ENCODE data around the gene PFKP.

Gene PFKP

GRCh38 chr10:3074145-3074665 is 6.9 kb downstream of the PFKP start:
- peaks cover 74% of the 10 kb centered on the region for H3K4me1 Mint-ChIP-seq
- ATAC-seq (no peak), DNase-seq (ENCODE audit: low spot score in 2 of 2) (no peak)
- H3K9me3 Mint-ChIP-seq = peaks cover 3% of the 10 kb centered on the region
- H3K27ac Mint-ChIP-seq = peak overlapping the region; percentile 65
- H3K4me3 Mint-ChIP-seq = no peak overlapping the region
- peaks cover 100% of the 10 kb centered on the region for H3K36me3 Mint-ChIP-seq

DNA sequence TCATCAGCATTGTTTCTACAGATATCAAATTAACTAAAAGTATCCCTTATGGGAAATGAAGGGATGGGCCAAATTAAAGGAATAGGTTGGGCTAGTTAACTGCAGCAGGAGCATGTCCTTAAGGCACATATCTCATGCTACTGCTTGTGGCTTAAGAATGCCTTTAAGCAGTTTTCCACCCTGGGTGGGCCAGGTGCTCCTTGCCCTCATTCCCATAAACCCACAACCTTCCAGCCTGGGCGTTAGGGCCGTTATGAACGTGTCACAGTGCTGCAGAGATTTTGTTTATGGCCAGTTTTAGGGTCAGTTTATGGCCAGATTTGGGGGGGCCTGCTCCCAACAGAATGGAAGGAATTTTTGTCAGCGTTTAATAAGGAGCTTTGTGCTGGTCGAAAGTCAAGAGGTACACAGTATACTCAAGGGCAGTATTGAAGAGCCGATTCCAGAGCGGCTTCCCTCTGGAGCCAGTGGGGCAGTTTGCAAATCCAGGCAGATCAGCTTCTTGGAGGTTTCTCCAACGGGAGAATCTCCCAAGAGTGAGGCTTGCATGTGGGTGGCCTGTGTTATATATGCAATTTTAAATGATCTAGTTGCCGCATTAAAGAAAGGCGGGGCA is 7.7 kb downstream of the PFKP start:
- no peak for ATAC-seq
- Mint-ChIP-seq H3K27ac (peak overlapping the region; percentile 65), H3K4me1 (peaks cover 71% of the 10 kb centered on the region), H3K36me3 (peaks cover 100% of the 10 kb centered on the region), H3K9me3 (peaks cover 3% of the 10 kb centered on the region), H3K4me3 (no peak overlapping the region)
- DNase-seq (ENCODE audit: low spot score in 2 of 2) = no peak

DNA sequence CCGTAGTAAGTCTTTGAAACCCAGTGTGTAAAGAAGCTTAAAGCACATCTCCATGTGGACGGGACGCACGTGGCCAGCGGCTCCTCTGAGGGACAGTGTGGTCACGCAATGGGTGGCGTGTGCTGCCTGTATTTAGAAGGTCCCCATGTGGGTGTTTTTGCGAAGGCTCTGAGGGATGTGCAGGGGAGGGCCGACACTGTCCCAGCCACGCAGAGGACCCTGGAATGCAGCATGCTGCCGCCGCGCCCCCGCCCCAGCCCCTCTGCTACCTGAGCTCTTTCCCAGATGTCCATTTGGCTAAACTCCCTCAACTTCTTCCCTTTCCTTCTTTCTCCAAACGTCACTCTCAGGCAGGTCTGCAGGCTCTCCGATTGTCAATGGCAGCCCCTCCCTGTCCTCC is 8.8 kb downstream of the PFKP start:
- Mint-ChIP-seq H3K9me3 (peaks cover 3% of the 10 kb centered on the region), H3K27ac (no peak overlapping the region), H3K4me3 (no peak overlapping the region), H3K4me1 (peaks cover 70% of the 10 kb centered on the region), H3K36me3 (peaks cover 100% of the 10 kb centered on the region)
- DNase-seq (ENCODE audit: low spot score in 2 of 2) (no peak), ATAC-seq (no peak)

DNA sequence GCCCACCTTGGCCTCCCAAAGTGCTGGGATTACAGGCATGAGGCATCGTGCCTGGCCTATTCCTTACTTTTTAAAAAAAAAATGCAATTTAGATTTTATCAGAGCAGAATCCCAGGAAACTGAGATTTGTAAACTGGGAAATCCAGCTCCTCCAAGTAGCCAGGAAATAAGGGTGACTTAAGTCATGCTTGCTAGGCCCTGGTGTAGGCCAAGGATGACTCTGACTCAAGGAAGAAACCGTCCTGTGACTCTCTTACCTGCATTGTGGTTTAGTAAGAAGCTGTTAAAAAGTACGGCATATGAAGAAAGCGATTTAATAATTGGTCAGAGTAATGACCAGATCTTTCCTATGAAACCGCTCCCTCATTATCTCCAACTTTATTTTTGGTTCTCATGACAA is 10.2 kb downstream of the PFKP start:
- no peak overlapping the region for H3K27ac Mint-ChIP-seq
- DNase-seq (ENCODE audit: low spot score in 2 of 2) (no peak), ATAC-seq (no peak)
- peaks cover 100% of the 10 kb centered on the region for H3K36me3 Mint-ChIP-seq
- no peak overlapping the region for H3K4me3 Mint-ChIP-seq
- H3K9me3 Mint-ChIP-seq = no peaks in the 10 kb centered on the region
- H3K4me1 Mint-ChIP-seq = peaks cover 56% of the 10 kb centered on the region

- peaks cover 100% of the 10 kb centered on the region for H3K36me3 Mint-ChIP-seq
- H3K4me1 Mint-ChIP-seq = peaks cover 50% of the 10 kb centered on the region
- no peak overlapping the region for H3K4me3 Mint-ChIP-seq
- no peak for ATAC-seq
- H3K9me3 Mint-ChIP-seq = no peaks in the 10 kb centered on the region
- DNase-seq (ENCODE audit: low spot score in 2 of 2) = no peak
- no peak overlapping the region for H3K27ac Mint-ChIP-seq
These were observed 10.7 kb downstream of the PFKP start for GRCh38 chr10:3077940-3078630.

GRCh38 chr10:3081383-3081981 is 14.1 kb downstream of the PFKP start:
- DNase-seq (ENCODE audit: low spot score in 2 of 2) (no peak), ATAC-seq (no peak)
- H3K4me1 Mint-ChIP-seq = peaks cover 37% of the 10 kb centered on the region
- H3K4me3 Mint-ChIP-seq = no peak overlapping the region
- no peak overlapping the region for H3K27ac Mint-ChIP-seq
- H3K36me3 Mint-ChIP-seq = peaks cover 91% of the 10 kb centered on the region
- H3K9me3 Mint-ChIP-seq = no peaks in the 10 kb centered on the region

GRCh38 chr10:3082290-3082689 is 14.9 kb downstream of the PFKP start:
- Mint-ChIP-seq H3K9me3 (no peaks in the 10 kb centered on the region), H3K4me3 (no peak overlapping the region), H3K36me3 (peaks cover 91% of the 10 kb centered on the region), H3K27ac (no peak overlapping the region), H3K4me1 (peaks cover 39% of the 10 kb centered on the region)
- DNase-seq (ENCODE audit: low spot score in 2 of 2) (no peak), ATAC-seq (no peak)

- Mint-ChIP-seq H3K4me3 (no peak overlapping the region), H3K4me1 (peaks cover 38% of the 10 kb centered on the region), H3K36me3 (peaks cover 91% of the 10 kb centered on the region), H3K27ac (no peak overlapping the region), H3K9me3 (no peaks in the 10 kb centered on the region)
- no peak for ATAC-seq
- DNase-seq (ENCODE audit: low spot score in 2 of 2) = no peak
These were observed 18.6 kb downstream of the PFKP start for GRCh38 chr10:3085785-3086567.

GRCh38 chr10:3090388-3090787 is 23.0 kb downstream of the PFKP start:
- Mint-ChIP-seq H3K36me3 (peaks cover 98% of the 10 kb centered on the region), H3K27ac (no peak overlapping the region), H3K4me1 (peaks cover 73% of the 10 kb centered on the region)

GRCh38 chr10:3090914-3091787 is 23.8 kb downstream of the PFKP start:
- DNase-seq (ENCODE audit: low spot score in 2 of 2) = peak in 1 of 2 donors; percentile 77
- H3K4me3 Mint-ChIP-seq = peak overlapping the region; percentile 26
- no peaks in the 10 kb centered on the region for H3K9me3 Mint-ChIP-seq
- H3K4me1 Mint-ChIP-seq = peaks cover 75% of the 10 kb centered on the region
- peak overlapping the region; percentile 74 for H3K27ac Mint-ChIP-seq
- peaks cover 100% of the 10 kb centered on the region for H3K36me3 Mint-ChIP-seq
- ATAC-seq = peak; percentile 73

More at GRCh38 chr10:3090388-3090787, 23.0 kb downstream of the PFKP start:
- H3K4me3 Mint-ChIP-seq = no peak overlapping the region
- ATAC-seq (no peak), DNase-seq (ENCODE audit: low spot score in 2 of 2) (no peak)
- no peaks in the 10 kb centered on the region for H3K9me3 Mint-ChIP-seq

- peaks cover 92% of the 10 kb centered on the region for H3K36me3 Mint-ChIP-seq
- H3K4me3 Mint-ChIP-seq = peak overlapping the region; percentile 26
- H3K27ac Mint-ChIP-seq = peak overlapping the region; percentile 74
- H3K4me1 Mint-ChIP-seq = peaks cover 68% of the 10 kb centered on the region
- DNase-seq (ENCODE audit: low spot score in 2 of 2) (no peak), ATAC-seq (no peak)
- H3K9me3 Mint-ChIP-seq = no peaks in the 10 kb centered on the region
These were observed 24.6 kb downstream of the PFKP start for GRCh38 chr10:3091921-3092320.

GRCh38 chr10:3093996-3094395 is 26.6 kb downstream of the PFKP start:
- peaks cover 92% of the 10 kb centered on the region for H3K36me3 Mint-ChIP-seq
- no peak for DNase-seq (ENCODE audit: low spot score in 2 of 2)
- no peak for ATAC-seq
- H3K9me3 Mint-ChIP-seq = no peaks in the 10 kb centered on the region
- H3K4me3 Mint-ChIP-seq = peak overlapping the region; percentile 59
- H3K4me1 Mint-ChIP-seq = peaks cover 67% of the 10 kb centered on the region
- peak overlapping the region; percentile 97 for H3K27ac Mint-ChIP-seq

- H3K9me3 Mint-ChIP-seq = no peaks in the 10 kb centered on the region
- no peak for ATAC-seq
These were observed 27.3 kb downstream of the PFKP start for GRCh38 chr10:3094609-3095036.

DNA sequence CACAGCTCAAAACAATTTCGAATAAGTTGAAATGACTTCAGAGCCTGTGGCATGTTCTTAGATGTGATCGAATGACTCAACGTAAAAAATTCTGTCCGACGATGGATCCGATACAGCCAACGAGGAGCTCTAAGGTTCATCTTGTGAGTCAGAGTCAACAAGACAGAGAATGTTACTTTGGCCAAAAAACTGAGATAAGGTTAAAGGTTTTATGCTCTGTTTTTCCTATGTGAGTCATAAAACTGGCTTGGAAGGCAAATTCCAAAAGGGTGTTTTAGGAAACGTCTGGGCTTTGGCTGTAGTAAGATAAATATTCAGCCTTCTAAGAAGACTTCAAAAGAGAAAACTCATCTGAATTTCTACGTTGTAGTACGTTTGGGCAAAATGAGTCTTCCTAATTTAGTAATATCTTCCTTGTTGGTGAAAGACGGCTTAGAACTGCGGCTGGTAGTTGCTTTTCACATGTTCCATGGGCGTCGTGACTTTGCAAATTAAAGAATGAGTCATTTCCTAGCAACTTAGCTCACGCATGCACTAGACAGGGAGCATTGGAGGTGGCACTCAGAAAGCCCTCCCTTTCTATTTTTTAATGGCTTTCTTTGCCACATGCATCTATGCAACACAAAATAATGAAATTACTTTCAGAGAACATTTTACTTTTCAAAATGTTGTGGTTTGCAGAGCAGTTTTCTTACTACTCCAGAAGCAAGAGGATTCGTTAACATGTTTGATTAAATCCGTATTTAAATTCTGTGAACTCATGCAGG is 28.2 kb downstream of the PFKP start:
- peak in 1 of 2 donors; percentile 75 for DNase-seq (ENCODE audit: low spot score in 2 of 2)
- peak overlapping the region; percentile 97 for H3K27ac Mint-ChIP-seq
- ATAC-seq = peak; percentile 87
- peak overlapping the region; percentile 59 for H3K4me3 Mint-ChIP-seq
- H3K36me3 Mint-ChIP-seq = peaks cover 92% of the 10 kb centered on the region
- H3K4me1 Mint-ChIP-seq = peaks cover 68% of the 10 kb centered on the region
- no peaks in the 10 kb centered on the region for H3K9me3 Mint-ChIP-seq

More at GRCh38 chr10:3094609-3095036, 27.3 kb downstream of the PFKP start:
- H3K4me3 Mint-ChIP-seq = peak overlapping the region; percentile 59
- H3K27ac Mint-ChIP-seq = peak overlapping the region; percentile 97
- peaks cover 68% of the 10 kb centered on the region for H3K4me1 Mint-ChIP-seq
- peaks cover 92% of the 10 kb centered on the region for H3K36me3 Mint-ChIP-seq
- DNase-seq (ENCODE audit: low spot score in 2 of 2) = no peak

Data from stimulated activated effector memory CD8-positive, alpha-beta T cell treated with anti-CD3 and anti-CD28 coated beads, Interleukin-12 subunit alpha, Interleukin-12 subunit beta, amount 100 ng/mL, for 72 hours (primary cell).